ENCODE measurements around the gene SYTL1.
A peak's percentile ranks its signal among the peaks of the same experiment; 100 is the strongest.

GRCh38 chr1:27300341-27301051 is 41.3 kb upstream of the SYTL1 start:
- TF ChIP-seq CTCF (IDR thresholded peaks at IDR 0.05) (peak; percentile 92), FOXM1 (IDR thresholded peaks at IDR 0.05; ENCODE audit: low read depth) (no peak), TEAD4 (IDR thresholded peaks at IDR 0.05; ENCODE audit: borderline replicate concordance, insufficient read depth) (no peak), RFX5 (IDR thresholded peaks at IDR 0.05; ENCODE audit: low read length) (no peak), EZH2phosphoT487 (IDR thresholded peaks at IDR 0.05; ENCODE audit: borderline replicate concordance, low read depth) (no peak), USF2 (IDR thresholded peaks at IDR 0.05; ENCODE audit: borderline replicate concordance, low read depth, low read length) (no peak), TCF12 (IDR thresholded peaks at IDR 0.05) (peak; percentile 86), EP300 (IDR thresholded peaks at IDR 0.05; ENCODE audit: borderline replicate concordance in 1 of 2, low read depth in 1 of 2, low read length in 1 of 2) (peak; percentile 40 to 70; a peak in 3 of 4 replicates), MAX (IDR thresholded peaks at IDR 0.05; ENCODE audit: low read depth) (peak; percentile 41)
